HEK293 (cell line): ENCODE results near the gene SLCO4A1.

ENCODE experiments used
- CTCF ChIA-PET: fragments of 350-600 bp; formaldehyde crosslinking; extraction: SDS; loops from one replicate; lab custom pipeline; 2021; ENCODE audit warnings: antibody characterized with exemption; lab: Yijun Ruan, JAX
- POLR2A ChIA-PET: fragments of 300-600 bp; formaldehyde crosslinking; extraction: SDS; loops from one replicate; lab custom pipeline; 2020; ENCODE audit warnings: antibody characterized with exemption, inconsistent platforms; lab: Yijun Ruan, JAX
- H3K27ac ChIP-seq: fragments of 200-500 bp; sonication (Bioruptor generic); 2 replicates; pipeline ENCODE4 v1.5.1; 2014; ENCODE audit warnings: low read depth, low read length, control low read depth, inconsistent platforms; ENCODE audit errors: extremely low read depth
- H3K36me3 ChIP-seq, 2 experiments: fragments of 200-500 bp in 1 of 2; sonication (Bioruptor generic) in 1 of 2; 1 replicate in 1 of 2; 2 replicates in 1 of 2; pipeline ENCODE4 v1.5.1; 2014 to 2017; ENCODE audit warnings: inconsistent platforms in 2 of 2, low read length in 2 of 2; ENCODE audit not compliant: control insufficient read depth in 2 of 2, insufficient read depth in 1 of 2
- H3K4me1 ChIP-seq: fragments of 200-500 bp; sonication (Bioruptor generic); 2 replicates; pipeline ENCODE4 v1.5.1; 2014; ENCODE audit warnings: mild to moderate bottlenecking, low read length, inconsistent platforms; ENCODE audit not compliant: control insufficient read depth, insufficient read depth
- H3K4me3 ChIP-seq: 2 replicates; pipeline ENCODE4 v1.5.1; 2011; ENCODE audit warnings: low read depth, mild to moderate bottlenecking, control low read depth, low read length, moderate library complexity
- H3K9me3 ChIP-seq: fragments of 200-500 bp; sonication (Bioruptor generic); 2 replicates; pipeline ENCODE4 v1.5.1; 2014; ENCODE audit warnings: low read depth, low read length, inconsistent platforms; ENCODE audit not compliant: control insufficient read depth, insufficient read depth
- EGR2 ChIP-seq: fragments of 450-650 bp; formaldehyde crosslinking; IDR thresholded peaks from 2 replicates; pipeline ENCODE4 v1.5.1; 2016; ENCODE audit warnings: low read depth, missing biosample characterization, missing genetic modification characterization
- GLI2 ChIP-seq: fragments of 450-650 bp; formaldehyde crosslinking; IDR thresholded peaks from 2 replicates; pipeline ENCODE4; 2017; ENCODE audit warnings: missing biosample characterization, missing genetic modification characterization, low read depth, borderline replicate concordance
- RBAK ChIP-seq: fragments of 450-650 bp; formaldehyde crosslinking; IDR thresholded peaks from 2 replicates; pipeline ENCODE4 v1.5.1; 2016; ENCODE audit warnings: missing biosample characterization, missing genetic modification characterization
- SP3 ChIP-seq: fragments of 450-650 bp; formaldehyde crosslinking; IDR thresholded peaks from 2 replicates; pipeline ENCODE4 v1.5.1; 2016; ENCODE audit warnings: missing biosample characterization, missing genetic modification characterization
- ZNF114 ChIP-seq: fragments of 450-650 bp; formaldehyde crosslinking; IDR thresholded peaks from 2 replicates; pipeline ENCODE4 v1.5.0; 2017; ENCODE audit warnings: missing biosample characterization, missing genetic modification characterization
- ZNF175 ChIP-seq: fragments of 450-650 bp; formaldehyde crosslinking; IDR thresholded peaks from 2 replicates; pipeline ENCODE4 v1.5.1; 2016; ENCODE audit warnings: missing biosample characterization, missing genetic modification characterization
- ZNF184 ChIP-seq: fragments of 450-650 bp; IDR thresholded peaks from 2 replicates; pipeline ENCODE4 v1.5.1; 2018; ENCODE audit warnings: missing biosample characterization, mild to moderate bottlenecking, missing genetic modification characterization
- ZNF214 ChIP-seq: fragments of 450-650 bp; formaldehyde crosslinking; IDR thresholded peaks from 2 replicates; pipeline ENCODE4 v1.5.1; 2017; ENCODE audit warnings: missing biosample characterization, mild to moderate bottlenecking, missing genetic modification characterization, borderline replicate concordance
- ZNF302 ChIP-seq: fragments of 450-650 bp; formaldehyde crosslinking; IDR thresholded peaks from 2 replicates; pipeline ENCODE4 v1.5.1; 2016; ENCODE audit warnings: missing biosample characterization, missing genetic modification characterization, low read depth
- ZNF341 ChIP-seq: fragments of 450-650 bp; formaldehyde crosslinking; IDR thresholded peaks from 2 replicates; pipeline ENCODE4; 2016; ENCODE audit warnings: low read depth, missing biosample characterization, missing genetic modification characterization
- ZNF366 ChIP-seq: fragments of 450-650 bp; formaldehyde crosslinking; conservative IDR thresholded peaks from 2 replicates; pipeline ENCODE4 v1.5.1; 2016; ENCODE audit warnings: missing biosample characterization, missing genetic modification characterization
- ZNF416 ChIP-seq: fragments of 450-650 bp; formaldehyde crosslinking; IDR thresholded peaks from 2 replicates; pipeline ENCODE4 v1.5.1; 2016; ENCODE audit warnings: missing biosample characterization, missing genetic modification characterization
- ZNF433 ChIP-seq: fragments of 450-650 bp; formaldehyde crosslinking; IDR thresholded peaks from 2 replicates; pipeline ENCODE4 v1.5.1; 2016; ENCODE audit warnings: missing biosample characterization, missing genetic modification characterization, low read depth
- ZNF521 ChIP-seq: fragments of 450-650 bp; formaldehyde crosslinking; IDR thresholded peaks from 2 replicates; pipeline ENCODE4 v1.5.1; 2017; ENCODE audit warnings: missing biosample characterization, mild to moderate bottlenecking, missing genetic modification characterization
- ZNF580 ChIP-seq: fragments of 450-650 bp; formaldehyde crosslinking; IDR thresholded peaks from 2 replicates; pipeline ENCODE4 v1.5.1; 2016; ENCODE audit warnings: missing biosample characterization, missing genetic modification characterization
- ZNF658 ChIP-seq: fragments of 450-650 bp; formaldehyde crosslinking; IDR thresholded peaks from 2 replicates; pipeline ENCODE4; 2016; ENCODE audit warnings: missing biosample characterization, missing genetic modification characterization
- TF ChIP-seq, protein P1 (sequence below): fragments of 450-650 bp; formaldehyde crosslinking; IDR thresholded peaks from 2 replicates; pipeline ENCODE4; 2016; ENCODE audit warnings: missing biosample characterization, missing genetic modification characterization
- TF ChIP-seq, protein P2 (sequence below): fragments of 450-650 bp; formaldehyde crosslinking; IDR thresholded peaks from 2 replicates; pipeline ENCODE4 v1.5.1; 2016; ENCODE audit warnings: missing biosample characterization, missing genetic modification characterization

SLCO4A1 gene

GRCh38 chr20:62701161-62702012 lies 59.1 kb downstream of the SLCO4A1 start:
- H3K27ac ChIP-seq: no peak overlapping the region
- TF ChIP-seq RBAK (no peak), GLI2 (tag by site-specific recombination) (no peak), ZNF521 (no peak), ZNF366 (tag by site-specific recombination) (no peak), ZNF416 (tag by site-specific recombination) (no peak), SP3 (tag by site-specific recombination) (no peak), EGR2 (tag by site-specific recombination) (no peak), ZNF433 (tag by site-specific recombination) (no peak), ZNF184 (tag by site-specific recombination) (no peak), ZNF214 (tag by site-specific recombination) (no peak), ZNF302 (tag by site-specific recombination) (no peak)
- TF ChIP-seq, protein P1, sequence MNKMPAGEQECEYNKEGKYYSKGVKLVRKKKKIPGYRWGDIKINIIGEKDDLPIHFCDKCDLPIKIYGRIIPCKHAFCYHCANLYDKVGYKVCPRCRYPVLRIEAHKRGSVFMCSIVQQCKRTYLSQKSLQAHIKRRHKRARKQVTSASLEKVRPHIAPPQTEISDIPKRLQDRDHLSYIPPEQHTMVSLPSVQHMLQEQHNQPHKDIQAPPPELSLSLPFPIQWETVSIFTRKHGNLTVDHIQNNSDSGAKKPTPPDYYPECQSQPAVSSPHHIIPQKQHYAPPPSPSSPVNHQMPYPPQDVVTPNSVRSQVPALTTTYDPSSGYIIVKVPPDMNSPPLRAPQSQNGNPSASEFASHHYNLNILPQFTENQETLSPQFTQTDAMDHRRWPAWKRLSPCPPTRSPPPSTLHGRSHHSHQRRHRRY (tag by site-specific recombination): no peak
- TF ChIP-seq, all 188 proteins: peak for 0
- Histone ChIP-seq H3K36me3 (no peaks in the 10 kb centered on the region), H3K4me3 (no peak overlapping the region), H3K9me3 (no peaks in the 10 kb centered on the region), H3K4me1 (peaks cover 14% of the 10 kb centered on the region)
- POLR2A ChIA-PET: no interaction called here
- CTCF ChIA-PET: interaction anchor here (1.0 to 1.2 kb wide), 2 partner anchors 13 to 91 kb away, joined by 3 to 5 read pairs; no protein-coding TSS in a partner anchor

- ChIA-PET POLR2A (interaction anchor here (0.6 kb wide), 1 partner anchor 11 kb away, joined by 7 read pairs; no protein-coding TSS in a partner anchor), CTCF (interaction anchor here (1.2 kb wide), 1 partner anchor 14 kb away, joined by 5 read pairs; no protein-coding TSS in a partner anchor)
- no peak overlapping the region for H3K27ac ChIP-seq
- no peaks in the 10 kb centered on the region for H3K9me3 ChIP-seq
- peaks cover 14% of the 10 kb centered on the region for H3K4me1 ChIP-seq
- no peak overlapping the region for H3K4me3 ChIP-seq
- no peaks in the 10 kb centered on the region for H3K36me3 ChIP-seq
- TF ChIP-seq ZNF580 (tag by site-specific recombination): no peak
- no peak for TF ChIP-seq ZNF341 (tag by site-specific recombination)
- TF ChIP-seq, protein P2, sequence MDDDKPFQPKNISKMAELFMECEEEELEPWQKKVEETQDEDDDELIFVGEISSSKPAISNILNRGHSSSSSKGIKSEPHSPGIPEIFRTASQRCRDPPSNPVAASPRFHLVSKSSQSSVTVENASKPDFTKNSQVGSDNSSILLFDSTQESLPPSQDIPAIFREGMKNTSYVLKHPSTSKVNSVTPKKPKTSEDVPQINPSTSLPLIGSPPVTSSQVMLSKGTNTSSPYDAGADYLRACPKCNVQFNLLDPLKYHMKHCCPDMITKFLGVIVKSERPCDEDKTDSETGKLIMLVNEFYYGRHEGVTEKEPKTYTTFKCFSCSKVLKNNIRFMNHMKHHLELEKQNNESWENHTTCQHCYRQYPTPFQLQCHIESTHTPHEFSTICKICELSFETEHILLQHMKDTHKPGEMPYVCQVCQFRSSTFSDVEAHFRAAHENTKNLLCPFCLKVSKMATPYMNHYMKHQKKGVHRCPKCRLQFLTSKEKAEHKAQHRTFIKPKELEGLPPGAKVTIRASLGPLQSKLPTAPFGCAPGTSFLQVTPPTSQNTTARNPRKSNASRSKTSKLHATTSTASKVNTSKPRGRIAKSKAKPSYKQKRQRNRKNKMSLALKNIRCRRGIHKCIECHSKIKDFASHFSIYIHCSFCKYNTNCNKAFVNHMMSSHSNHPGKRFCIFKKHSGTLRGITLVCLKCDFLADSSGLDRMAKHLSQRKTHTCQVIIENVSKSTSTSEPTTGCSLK: no peak
- TF ChIP-seq ZNF114 (tag by site-specific recombination): no peak
- TF ChIP-seq ZNF175: no peak
- TF ChIP-seq ZNF658 (tag by site-specific recombination): no peak
These were observed 59.7 kb downstream of the SLCO4A1 start for GRCh38 chr20:62702013-62702300.
